Body of pancreas (tissue), 4 donors: ENCODE results near the gene C17orf58. TPM values are rescaled to one million over a fixed set of nuclear protein-coding genes. Genes with fewer than 3 reads are reported as not detected.
"Not testable (repeated sequence)": the region's sequence is repeated elsewhere in the genome, so short reads cannot be mapped to it uniquely, and the experiment has no call there.

Experiments used
- ATAC-seq: fragments of 150-250 bp; one replicate; pipeline ENCODE4 v1.9.1; 2016
- DNase-seq, 4 donors: peaks; one replicate each; pipeline ENCODE4 v3.0.0-alpha.2; 2019
- H3K27ac ChIP-seq, 4 donors: fragments of 200-600 bp; sonication (generic); 1 replicate in 3 of 4; 2 replicates in 1 of 4; pipeline versions ENCODE4 v1.5.1 to v1.6.1; 2016 to 2019; ENCODE audit warnings: mild to moderate bottlenecking in 1 of 4, mixed read lengths in 1 of 4, moderate library complexity in 1 of 4
- H3K27me3 ChIP-seq, 2 donors: fragments of 200-600 bp; sonication (generic); one replicate each; pipeline ENCODE4 v1.6.0; 2016; ENCODE audit warnings: mild to moderate bottlenecking in 1 of 2
- H3K36me3 ChIP-seq, 2 donors: fragments of 200-600 bp; sonication (generic); replicated peaks in 1 of 2; 2 replicates each; pipeline ENCODE4 v1.5.1; 2016; ENCODE audit warnings: low read depth in 2 of 2; ENCODE audit not compliant: insufficient read depth in 1 of 2
- H3K4me1 ChIP-seq: fragments of 200-600 bp; sonication (generic); one replicate; pipeline ENCODE4 v1.6.0; 2016
- H3K4me3 ChIP-seq, 2 donors: fragments of 200-600 bp; sonication (generic); 1 replicate in 1 of 2; 2 replicates in 1 of 2; pipeline ENCODE4 v1.5.1; 2016 to 2019
- H3K9me3 ChIP-seq, 3 donors: fragments of 200-600 bp; sonication (generic); 1 replicate in 2 of 3; 2 replicates in 1 of 3; pipeline ENCODE4 v1.5.1; 2016
- POLR2A ChIP-seq, 3 donors: fragments of 450-650 bp; IDR thresholded peaks; one replicate each; pipeline ENCODE4 v1.6.1; 2016; ENCODE audit warnings: antibody characterized with exemption in 3 of 3, mild to moderate bottlenecking in 2 of 3
- WGBS, 2 donors: methylation state at CpG; one replicate each; pipeline ENCODE4 v1.1.5; 2017; 5-methylcytosine and 5-hydroxymethylcytosine counted together
- intact Hi-C: fragments of 100-400 bp; cut with DNase I; formaldehyde crosslinking; loops from one replicate; pipeline ENCODE4 v1.15.1; 2023
- total RNA-seq, 2 donors: library from RNA; depleted of rRNA; stranded (reverse); fragments of >200 nt; gene quantifications; one replicate each; pipeline ENCODE4 v1.1.0, GENCODE V29; 2016
- TF ChIP-seq, protein P1 (sequence below), 7 experiments: fragments of 450-650 bp in 4 of 7; fragments of 200-600 bp in 3 of 7; sonication (generic) in 3 of 7; IDR thresholded peaks; one replicate each; pipeline ENCODE4 v1.5.1; 2016 to 2019; ENCODE audit warnings: antibody characterized with exemption in 7 of 7

The C17orf58 gene
- total RNA-seq, 2 donors from 2014 or later, result 6.0 to 6.3 TPM

DNA sequence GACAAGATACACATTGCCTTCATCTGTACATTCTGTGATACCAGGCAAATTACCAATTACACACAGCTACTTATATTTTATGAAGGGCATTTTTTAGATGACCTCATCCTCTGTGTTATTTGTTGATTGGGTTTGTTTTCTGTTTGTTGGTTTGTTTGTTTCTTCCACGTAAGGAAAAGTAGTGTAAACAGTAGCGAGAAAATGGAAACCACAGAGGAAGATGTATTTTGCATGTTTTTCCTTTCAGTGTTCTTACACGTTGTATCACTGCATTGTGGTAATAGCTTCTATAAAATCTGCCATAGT is 12.9 kb downstream of the C17orf58 start:
- intact Hi-C loops, result no loop called here
- WGBS, 2 donors, result 82 to 87% methylated on average over 3 of the region's 3 CpGs
- Histone ChIP-seq H3K9me3 (no peaks in the 10 kb centered on the region), H3K36me3 (no peaks in the 10 kb centered on the region), H3K4me3 (no peak overlapping the region), H3K4me1 (no peaks in the 10 kb centered on the region), H3K27ac (no peak overlapping the region), H3K27me3 (no peaks in the 10 kb centered on the region)
- DNase-seq, result no peak
- ATAC-seq, result no peak
- TF ChIP-seq, protein P1, sequence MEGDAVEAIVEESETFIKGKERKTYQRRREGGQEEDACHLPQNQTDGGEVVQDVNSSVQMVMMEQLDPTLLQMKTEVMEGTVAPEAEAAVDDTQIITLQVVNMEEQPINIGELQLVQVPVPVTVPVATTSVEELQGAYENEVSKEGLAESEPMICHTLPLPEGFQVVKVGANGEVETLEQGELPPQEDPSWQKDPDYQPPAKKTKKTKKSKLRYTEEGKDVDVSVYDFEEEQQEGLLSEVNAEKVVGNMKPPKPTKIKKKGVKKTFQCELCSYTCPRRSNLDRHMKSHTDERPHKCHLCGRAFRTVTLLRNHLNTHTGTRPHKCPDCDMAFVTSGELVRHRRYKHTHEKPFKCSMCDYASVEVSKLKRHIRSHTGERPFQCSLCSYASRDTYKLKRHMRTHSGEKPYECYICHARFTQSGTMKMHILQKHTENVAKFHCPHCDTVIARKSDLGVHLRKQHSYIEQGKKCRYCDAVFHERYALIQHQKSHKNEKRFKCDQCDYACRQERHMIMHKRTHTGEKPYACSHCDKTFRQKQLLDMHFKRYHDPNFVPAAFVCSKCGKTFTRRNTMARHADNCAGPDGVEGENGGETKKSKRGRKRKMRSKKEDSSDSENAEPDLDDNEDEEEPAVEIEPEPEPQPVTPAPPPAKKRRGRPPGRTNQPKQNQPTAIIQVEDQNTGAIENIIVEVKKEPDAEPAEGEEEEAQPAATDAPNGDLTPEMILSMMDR (IDR thresholded peaks at IDR 0.05), result no peak

DNA sequence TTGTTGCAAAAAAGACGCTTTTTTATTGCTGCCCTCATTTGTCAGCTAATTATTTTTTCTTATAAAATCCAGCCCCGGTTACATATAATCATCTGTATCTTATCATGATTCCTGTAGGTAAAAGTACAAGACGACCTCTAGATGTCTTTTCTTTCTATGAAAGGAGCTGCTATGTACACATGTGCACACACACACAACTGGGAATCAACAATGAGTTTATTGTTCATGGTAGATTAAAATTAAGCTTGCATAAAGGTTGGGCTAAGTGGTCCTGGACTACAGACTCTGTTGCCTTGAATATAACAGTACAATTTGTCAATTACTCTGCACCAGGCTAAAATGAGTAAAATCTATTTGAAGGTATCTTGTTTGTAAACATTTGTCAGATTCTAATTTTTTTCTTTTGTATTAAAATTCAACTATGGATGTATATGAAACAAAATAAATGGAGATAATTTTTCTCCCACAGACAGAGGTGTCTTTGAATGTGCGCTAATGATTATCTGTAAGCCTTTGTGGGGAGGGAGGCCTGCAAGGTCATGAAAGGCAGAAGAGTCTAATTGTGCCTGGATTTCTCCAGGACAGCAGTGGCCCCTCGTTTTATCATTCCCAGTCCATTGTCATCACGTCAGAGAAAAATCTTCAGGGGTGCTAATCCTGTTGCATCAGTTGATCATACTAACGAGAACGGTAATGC is 13.4 kb downstream of the C17orf58 start:
- Histone ChIP-seq H3K4me1 (no peaks in the 10 kb centered on the region), H3K27ac (no peak overlapping the region), H3K4me3 (no peak overlapping the region), H3K36me3 (no peaks in the 10 kb centered on the region), H3K27me3 (no peaks in the 10 kb centered on the region), H3K9me3 (no peaks in the 10 kb centered on the region)
- DNase-seq, result no peak
- no peak for TF ChIP-seq POLR2A (IDR thresholded peaks at IDR 0.05)
- TF ChIP-seq, protein P1 (IDR thresholded peaks at IDR 0.05), result no peak
- no peak for ATAC-seq
- 71 to 73% methylated on average over 8 of the region's 8 CpGs for WGBS, 2 donors
- intact Hi-C loops, result no loop called here

DNA sequence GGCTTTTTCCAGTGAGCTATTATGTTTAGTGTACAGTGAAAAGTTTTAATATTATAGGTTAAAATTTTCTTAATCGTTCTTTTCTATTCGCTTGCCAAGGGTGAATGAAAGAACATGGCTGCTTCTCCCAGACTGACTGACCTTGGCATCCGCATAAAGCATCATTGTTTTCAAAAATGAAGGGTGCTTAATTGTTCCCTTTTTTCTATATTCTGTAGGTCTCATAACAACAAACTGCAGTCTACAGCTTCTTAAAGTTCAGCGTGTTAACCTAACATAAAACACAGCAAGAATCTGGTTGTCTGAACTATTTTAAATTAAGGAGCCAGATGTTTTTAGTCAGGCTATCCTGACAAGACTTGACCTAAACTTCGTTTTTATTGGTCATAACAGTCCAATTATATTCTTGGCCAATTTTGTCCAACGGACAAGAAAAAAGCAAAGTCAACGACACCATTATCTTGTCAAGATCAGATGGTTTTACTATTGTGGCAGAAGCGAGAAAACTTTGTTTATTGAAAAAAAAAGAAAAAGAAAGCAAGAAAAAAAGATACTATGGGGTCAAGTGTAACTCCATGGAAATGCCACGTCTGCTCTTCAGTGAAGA is 14.1 kb downstream of the C17orf58 start:
- Histone ChIP-seq H3K4me1 (no peaks in the 10 kb centered on the region), H3K9me3 (no peaks in the 10 kb centered on the region), H3K27me3 (no peaks in the 10 kb centered on the region), H3K4me3 (no peak overlapping the region), H3K27ac (no peak overlapping the region), H3K36me3 (no peaks in the 10 kb centered on the region)
- intact Hi-C loops, result no loop called here
- ATAC-seq, result no peak
- TF ChIP-seq POLR2A (IDR thresholded peaks at IDR 0.05), result no peak
- TF ChIP-seq, protein P1 (IDR thresholded peaks at IDR 0.05), result no peak
- DNase-seq, result no peak
- 80 to 81% methylated on average over 9 of the region's 9 CpGs for WGBS, 2 donors

DNA sequence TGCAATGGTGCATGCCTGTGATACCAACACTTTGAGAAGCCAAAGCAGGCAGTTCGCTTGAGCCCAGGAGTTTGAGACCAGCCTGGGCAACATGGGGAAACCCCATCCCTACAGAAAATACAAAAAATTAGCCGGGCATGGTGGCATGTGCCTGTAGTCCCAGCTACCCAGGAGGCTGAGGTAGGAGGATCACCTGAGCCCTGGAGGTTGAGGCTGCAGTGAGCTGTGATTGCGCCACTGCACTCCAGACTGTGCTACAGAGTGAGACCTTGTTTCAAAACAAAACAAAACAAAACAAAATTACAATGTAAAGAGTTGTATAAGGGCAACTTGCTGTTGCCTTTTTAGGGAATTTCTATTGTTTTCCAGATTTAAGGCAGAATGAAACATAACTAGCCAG is 15.4 kb downstream of the C17orf58 start:
- intact Hi-C loops, H3K4me1 ChIP-seq, H3K27ac ChIP-seq, DNase-seq, ATAC-seq, H3K36me3 ChIP-seq, H3K9me3 ChIP-seq, H3K27me3 ChIP-seq, H3K4me3 ChIP-seq: not testable (repeated sequence)
- 51 to 62% methylated on average over 3 of the region's 3 CpGs for WGBS, 2 donors

DNA sequence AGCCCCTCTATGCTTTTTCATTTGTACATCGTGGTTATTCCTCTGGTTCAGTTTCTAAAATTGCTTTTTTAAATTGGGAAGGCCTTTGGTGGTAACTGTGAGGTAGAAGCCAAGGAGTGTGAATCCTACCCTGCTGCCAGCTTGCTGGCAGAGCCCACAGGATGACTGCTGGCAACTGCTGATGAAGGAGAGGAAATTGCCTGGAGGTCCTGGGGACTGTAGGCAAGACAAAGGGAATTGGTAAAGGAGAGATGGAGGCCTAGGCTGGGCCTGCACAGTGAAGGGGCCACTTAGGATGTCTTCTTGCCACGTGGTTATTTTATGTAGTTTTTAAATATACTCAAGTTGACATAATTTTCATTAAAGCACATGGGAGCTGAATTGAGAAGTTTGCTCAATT is 15.8 kb downstream of the C17orf58 start:
- no peaks in the 10 kb centered on the region for H3K27me3 ChIP-seq
- H3K4me1 ChIP-seq, result no peaks in the 10 kb centered on the region
- DNase-seq (no peak), ATAC-seq (no peak)
- TF ChIP-seq, protein P1 (IDR thresholded peaks at IDR 0.05), result no peak
- TF ChIP-seq POLR2A (IDR thresholded peaks at IDR 0.05), result no peak
- H3K9me3 ChIP-seq, result no peaks in the 10 kb centered on the region
- H3K27ac ChIP-seq, result no peak overlapping the region
- H3K4me3 ChIP-seq, result no peak overlapping the region
- intact Hi-C loops, result no loop called here
- no peaks in the 10 kb centered on the region for H3K36me3 ChIP-seq
- 83 to 84% methylated on average over 2 of the region's 2 CpGs for WGBS, 2 donors

DNA sequence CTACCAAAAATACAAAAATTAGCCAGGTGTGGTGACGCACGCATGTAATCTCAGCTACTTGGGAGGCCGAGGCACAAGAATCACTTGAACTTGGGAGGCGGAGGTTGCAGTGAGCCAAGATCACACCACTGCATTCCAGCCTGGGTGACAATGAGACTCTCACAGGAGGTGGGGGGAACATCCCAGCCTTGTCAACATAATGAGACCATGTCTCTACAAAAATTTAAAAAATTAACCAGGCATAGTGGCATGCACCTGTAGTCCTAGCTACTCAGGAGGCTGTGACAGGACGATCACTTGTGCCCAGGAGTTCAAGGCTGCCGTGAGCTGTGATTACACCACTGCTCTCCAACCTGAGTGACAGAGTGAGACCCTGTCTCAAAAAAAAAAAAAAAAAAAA is 20.0 kb downstream of the C17orf58 start:
- H3K4me1 ChIP-seq, ATAC-seq, DNase-seq, H3K9me3 ChIP-seq, H3K27ac ChIP-seq, H3K36me3 ChIP-seq, H3K4me3 ChIP-seq, intact Hi-C loops, H3K27me3 ChIP-seq: not testable (repeated sequence)
- WGBS, 2 donors, result 93 to 100% methylated on average over 4 to 6 of the region's 6 CpGs
